GM12878 (cell line): ENCODE measurements around the gene BAG3. TPM values are rescaled to one million over a fixed set of nuclear protein-coding genes. Genes with fewer than 3 reads are reported as not detected.

Experiments
- ATAC-seq: fragments of 200-7000 bp; cut with Tn5 transposase; 3 replicates; pipeline ENCODE4 v1.9.1; 2020; ENCODE audit warnings: mild to moderate bottlenecking, moderate library complexity
- BruUV-seq: library from RNA; stranded (reverse); fragments of 400-500 nt; replicated peaks from 2 replicates; lab custom pipeline; 2021; lab: Mats Ljungman, UMichigan
- CTCF ChIA-PET: fragments of 300-600 bp; sonication (Branson Sonifier 250); formaldehyde crosslinking; extraction: SDS; loops from one replicate; lab custom pipeline; 2021; ENCODE audit warnings: inconsistent platforms; lab: Yijun Ruan, JAX
- POLR2A ChIA-PET: fragments of 350-600 bp; formaldehyde crosslinking; extraction: SDS; loops from one replicate; lab custom pipeline; 2021; ENCODE audit warnings: inconsistent platforms; lab: Charles Lee
- RAD21 ChIA-PET: fragments of 300-600 bp; sonication (Branson Sonifier 250); formaldehyde crosslinking; loops from one replicate; lab custom pipeline; 2023; ENCODE audit warnings: antibody characterized with exemption; ENCODE audit not compliant: unreplicated experiment; lab: Charles Lee
- SMC1A ChIA-PET: fragments of 300-600 bp; sonication (Branson Sonifier 250); formaldehyde crosslinking; loops from one replicate; lab custom pipeline; 2023; ENCODE audit not compliant: unreplicated experiment, uncharacterized antibody; lab: Charles Lee
- DNase-seq: peaks from one replicate; pipeline ENCODE4 v3.0.0-alpha.2; 2011; ENCODE audit warnings: low read depth, low spot score
- FAIRE-seq: peaks from 3 replicates; lab custom pipeline; 2011; peaks lifted over from hg19 to GRCh38; lab: Jason Lieb, UNC
- H2AFZ ChIP-seq: 2 replicates; pipeline ENCODE4 v1.6.0; 2011; ENCODE audit warnings: low read depth, low read length, control low read depth; ENCODE audit not compliant: control insufficient read depth
- H3K27ac ChIP-seq: 2 replicates; pipeline ENCODE4 v1.5.1; 2011; ENCODE audit warnings: control low read depth; ENCODE audit not compliant: control insufficient read depth, insufficient read depth
- H3K27me3 ChIP-seq, 2 experiments: replicated peaks in 1 of 2; 2 replicates each; pipeline versions ENCODE4 v1.6.0 to v1.6.1; 2011; ENCODE audit warnings: low read length in 1 of 2; ENCODE audit not compliant: control insufficient read depth in 2 of 2, insufficient read depth in 2 of 2
- H3K36me3 ChIP-seq, 2 experiments: 2 replicates each; pipeline ENCODE4 v1.5.1; 2011; ENCODE audit warnings: low read length in 1 of 2; ENCODE audit not compliant: control insufficient read depth in 2 of 2, insufficient read depth in 2 of 2
- H3K4me1 ChIP-seq: 2 replicates; pipeline ENCODE4 v1.6.1; 2011; ENCODE audit warnings: mild to moderate bottlenecking, low read length, moderate library complexity, mixed read lengths; ENCODE audit not compliant: control insufficient read depth, insufficient read depth
- H3K4me2 ChIP-seq: 2 replicates; pipeline ENCODE4 v1.6.0; 2011; ENCODE audit warnings: control low read depth; ENCODE audit not compliant: control insufficient read depth, insufficient read depth
- H3K4me3 ChIP-seq: fragments of 200-600 bp; sonication (generic); 2 replicates; pipeline ENCODE4 v1.5.1; 2016
- H3K79me2 ChIP-seq: 2 replicates; pipeline ENCODE4 v1.6.0; 2011; ENCODE audit warnings: low read length; ENCODE audit not compliant: control insufficient read depth, insufficient read depth
- H3K9ac ChIP-seq: 2 replicates; pipeline ENCODE4 v1.8.0; 2011; ENCODE audit warnings: low read length, control low read depth, mixed read lengths; ENCODE audit not compliant: control insufficient read depth, insufficient read depth
- H3K9me3 ChIP-seq: replicated peaks from 3 replicates; pipeline ENCODE4 v1.5.1; 2011; ENCODE audit warnings: mild to moderate bottlenecking, low read length; ENCODE audit not compliant: control insufficient read depth, insufficient read depth
- H4K20me1 ChIP-seq: 2 replicates; pipeline ENCODE4 v1.6.0; 2011; ENCODE audit not compliant: control insufficient read depth, insufficient read depth
- CREM ChIP-seq: IDR thresholded peaks from 2 replicates; pipeline ENCODE4 v1.6.1; 2014; ENCODE audit warnings: antibody characterized with exemption, low read depth
- EGR1 ChIP-seq, 2 experiments: IDR thresholded peaks; 1 replicate in 1 of 2; 2 replicates in 1 of 2; pipeline ENCODE4 v1.6.1; 2011 to 2012; ENCODE audit warnings: low read depth in 2 of 2, low read length in 2 of 2, borderline replicate concordance in 1 of 2, mild to moderate bottlenecking in 1 of 2, moderate library complexity in 1 of 2
- GABPA ChIP-seq: IDR thresholded peaks from 2 replicates; pipeline ENCODE4 v1.6.1; 2014; ENCODE audit warnings: antibody characterized with exemption, low read depth, mild to moderate bottlenecking, inconsistent platforms
- KDM1A ChIP-seq: fragments of 200-600 bp; sonication (generic); IDR thresholded peaks from 2 replicates; pipeline ENCODE4 v1.6.1; 2016; ENCODE audit warnings: borderline replicate concordance
- MTA2 ChIP-seq: fragments of 450-650 bp; IDR thresholded peaks from 2 replicates; pipeline ENCODE4 v1.6.1; 2016; ENCODE audit warnings: low read depth, mild to moderate bottlenecking, moderate library complexity
- POU2F2 ChIP-seq: IDR thresholded peaks from 3 replicates; pipeline ENCODE4 v1.6.1; 2011; ENCODE audit warnings: low read depth, mild to moderate bottlenecking, low read length, borderline replicate concordance
- SP1 ChIP-seq: IDR thresholded peaks from one replicate; pipeline ENCODE4 v1.6.1; 2011; ENCODE audit warnings: low read depth, low read length
- SUZ12 ChIP-seq: fragments of 200-600 bp; sonication (generic); IDR thresholded peaks from one replicate; pipeline ENCODE4 v1.6.1; 2018; ENCODE audit warnings: antibody characterized with exemption, mild to moderate bottlenecking; ENCODE audit not compliant: unreplicated experiment
- TBL1XR1 ChIP-seq: IDR thresholded peaks from 2 replicates; pipeline ENCODE4 v1.6.1; 2012; ENCODE audit warnings: low read depth, low read length, improper control_type of control experiment
- TCF3 ChIP-seq: IDR thresholded peaks from 2 replicates; pipeline ENCODE4 v1.6.1; 2012; ENCODE audit warnings: low read depth, mild to moderate bottlenecking, low read length, borderline replicate concordance; ENCODE audit not compliant: insufficient read depth
- YBX1 ChIP-seq: fragments of 450-650 bp; IDR thresholded peaks from 2 replicates; pipeline ENCODE4 v1.6.1; 2016; ENCODE audit warnings: antibody characterized with exemption
- YY1 ChIP-seq: IDR thresholded peaks from 2 replicates; pipeline ENCODE4 v1.6.1; 2011; ENCODE audit warnings: low read depth, mild to moderate bottlenecking, low read length
- ZNF622 ChIP-seq: fragments of 450-650 bp; IDR thresholded peaks from 2 replicates; pipeline ENCODE4 v1.6.1; 2017; ENCODE audit warnings: mild to moderate bottlenecking, inconsistent platforms
- WGBS: methylation state at CpG from one replicate; pipeline ENCODE4 v1.1.6; 2016; ENCODE audit warnings: low lambda C conversion rate; ENCODE audit not compliant: insufficient replicate concordance, insufficient coverage; ENCODE audit errors: missing lambda C conversion rate; 5-methylcytosine and 5-hydroxymethylcytosine counted together
- in situ Hi-C: fragments of 300-500 bp; cut with MboI; formaldehyde crosslinking; loops from 9 replicates; pipeline ENCODE4 v1.14.3; 2018; ENCODE audit warnings: mixed read lengths
- intact Hi-C: fragments of 100-400 bp; cut with micrococcal nuclease; formaldehyde crosslinking; loops from one replicate; pipeline ENCODE4 v1.14.2; 2022; ENCODE audit not compliant: unreplicated experiment
- polyA plus RNA-seq, 11 experiments: library from polyadenylated mRNA; depleted of rRNA in 4 of 11; unstranded in 6 of 11; stranded (reverse) in 5 of 11; fragments of >200 nt; fragmentation: Nextera tagmentation in 4 of 11; fragmentation: Illumina TruSeq in 1 of 11; extraction: Ambion mirVana in 4 of 11; extraction: Trizol in 1 of 11; gene quantifications; 1 replicate in 1 of 11; 2 replicates in 10 of 11; pipeline versions ENCODE4 v1.2.1 to v1.2.3, GENCODE V29; 2011 to 2016; ENCODE audit warnings: inconsistent platforms in 2 of 11, missing spikeins in 2 of 11, low read depth in 1 of 11
- total RNA-seq, 4 experiments: library from RNA; depleted of rRNA in 3 of 4; stranded (reverse); fragments of >200 nt in 3 of 4; fragmentation: Illumina TruSeq in 1 of 4; extraction: Trizol in 1 of 4; gene quantifications; 2 replicates each; pipeline versions ENCODE4 v1.2.1 to v1.2.3, GENCODE V29; 2013 to 2021
- TF ChIP-seq, protein P1 (sequence below), 3 experiments: IDR thresholded peaks in 2 of 3; conservative IDR thresholded peaks in 1 of 3; 2 replicates each; pipeline ENCODE4 v1.5.1; 2011; ENCODE audit warnings: low read depth in 3 of 3, low read length in 3 of 3, mild to moderate bottlenecking in 3 of 3, control low read depth in 2 of 3, moderate library complexity in 2 of 3, inconsistent platforms in 1 of 3, mixed read lengths in 1 of 3; ENCODE audit not compliant: control insufficient read depth in 2 of 3, insufficient read depth in 1 of 3; ENCODE audit errors: extremely low read depth in 1 of 3

Gene BAG3
- total and polyA plus RNA-seq, 10 of the 15 experiments (the other 5 are each of a cell fraction or from before 2014, with no cell fraction given), result 0.71 to 14.1 (median 4.3) TPM

DNA sequence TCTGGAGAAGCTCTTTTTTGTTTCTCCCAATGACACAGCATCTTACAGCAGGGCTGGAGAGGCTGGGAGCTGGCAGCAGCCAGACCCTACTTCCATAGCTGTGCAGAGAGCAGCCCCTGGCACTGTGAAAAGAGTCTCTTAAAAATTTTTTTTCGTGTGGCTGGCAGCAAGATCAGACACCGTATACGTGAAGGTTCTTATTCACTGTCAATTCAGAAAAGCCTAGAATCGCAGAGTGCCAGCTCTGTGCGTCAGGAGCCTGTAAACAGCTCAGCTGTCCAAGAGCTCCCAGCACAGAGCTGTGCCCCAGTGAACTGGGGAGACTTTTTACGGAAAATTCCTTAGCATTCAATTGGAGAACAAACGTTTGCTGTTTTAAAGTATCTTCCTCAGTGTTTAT is 6.5 kb downstream of the BAG3 start:
- no peaks in the 10 kb centered on the region for H3K79me2 ChIP-seq
- FAIRE-seq, result no peak
- TF ChIP-seq GABPA (no peak), POU2F2 (no peak), CREM (no peak), SUZ12 (no peak), YBX1 (no peak), SP1 (no peak), TCF3 (no peak), EGR1 (IDR thresholded peaks at IDR 0.05; ENCODE audit: borderline replicate concordance in 1 of 2, low read depth in 2 of 2, low read length in 2 of 2) (no peak), ZNF622 (no peak), YY1 (no peak), TBL1XR1 (no peak), MTA2 (no peak), KDM1A (no peak)
- TF ChIP-seq, protein P1, sequence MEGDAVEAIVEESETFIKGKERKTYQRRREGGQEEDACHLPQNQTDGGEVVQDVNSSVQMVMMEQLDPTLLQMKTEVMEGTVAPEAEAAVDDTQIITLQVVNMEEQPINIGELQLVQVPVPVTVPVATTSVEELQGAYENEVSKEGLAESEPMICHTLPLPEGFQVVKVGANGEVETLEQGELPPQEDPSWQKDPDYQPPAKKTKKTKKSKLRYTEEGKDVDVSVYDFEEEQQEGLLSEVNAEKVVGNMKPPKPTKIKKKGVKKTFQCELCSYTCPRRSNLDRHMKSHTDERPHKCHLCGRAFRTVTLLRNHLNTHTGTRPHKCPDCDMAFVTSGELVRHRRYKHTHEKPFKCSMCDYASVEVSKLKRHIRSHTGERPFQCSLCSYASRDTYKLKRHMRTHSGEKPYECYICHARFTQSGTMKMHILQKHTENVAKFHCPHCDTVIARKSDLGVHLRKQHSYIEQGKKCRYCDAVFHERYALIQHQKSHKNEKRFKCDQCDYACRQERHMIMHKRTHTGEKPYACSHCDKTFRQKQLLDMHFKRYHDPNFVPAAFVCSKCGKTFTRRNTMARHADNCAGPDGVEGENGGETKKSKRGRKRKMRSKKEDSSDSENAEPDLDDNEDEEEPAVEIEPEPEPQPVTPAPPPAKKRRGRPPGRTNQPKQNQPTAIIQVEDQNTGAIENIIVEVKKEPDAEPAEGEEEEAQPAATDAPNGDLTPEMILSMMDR (IDR thresholded peaks at IDR 0.05 in 2 of 3, conservative IDR thresholded peaks at IDR 0.05 in 1 of 3; ENCODE audit: control insufficient read depth in 2 of 3, extremely low read depth in 1 of 3, insufficient read depth in 1 of 3, low read depth in 3 of 3, low read length in 3 of 3), result no peak
- H3K27me3 ChIP-seq, result no peaks in the 10 kb centered on the region
- H3K4me2 ChIP-seq, result no peak overlapping the region
- no peaks in the 10 kb centered on the region for H3K4me1 ChIP-seq
- RAD21 ChIA-PET, result no interaction called here
- intact Hi-C loops, result no loop called here
- in situ Hi-C loops, result no loop called here
- H3K4me3 ChIP-seq, result no peak overlapping the region
- BruUV-seq, result no TSS peak
- SMC1A ChIA-PET, result no interaction called here
- no peaks in the 10 kb centered on the region for H3K9me3 ChIP-seq
- H3K27ac ChIP-seq, result no peak overlapping the region
- CTCF ChIA-PET, result interaction anchor here (0.9 to 2.7 kb wide), 3 partner anchors 28 to 55 kb away, joined by 3 to 9 read pairs (median 7); no protein-coding TSS in a partner anchor
- ATAC-seq, result no peak
- DNase-seq, result no peak
- peaks cover 0 to 1% of the 10 kb centered on the region in 2 experiments; a peak in 1 of 4 replicates for H3K36me3 ChIP-seq
- no peaks in the 10 kb centered on the region for H4K20me1 ChIP-seq
- no peak overlapping the region for H2AFZ ChIP-seq
- POLR2A ChIA-PET, result no interaction called here
- no peak overlapping the region for H3K9ac ChIP-seq
- WGBS, result 65% methylated on average over 7 of the region's 7 CpGs
